HEK293 (cell line): ENCODE results near the gene ANXA2.

Experiments
- ZNF174 ChIP-seq: fragments of 450-650 bp; formaldehyde crosslinking; IDR thresholded peaks from 2 replicates; pipeline ENCODE4 v1.5.0; 2017; ENCODE audit warnings: missing biosample characterization, mild to moderate bottlenecking, missing genetic modification characterization
- TF ChIP-seq, protein P1 (sequence below): fragments of 450-650 bp; formaldehyde crosslinking; IDR thresholded peaks from 2 replicates; pipeline ENCODE4 v1.5.1; 2016; ENCODE audit warnings: missing biosample characterization, missing genetic modification characterization
- TF ChIP-seq, protein P2 (sequence below): fragments of 450-650 bp; formaldehyde crosslinking; IDR thresholded peaks from 2 replicates; pipeline ENCODE4 v1.5.1; 2016; ENCODE audit warnings: missing biosample characterization, missing genetic modification characterization

GRCh38 chr15:60347480-60348049 is 50.2 kb downstream of the ANXA2 start:
- TF ChIP-seq, protein P1, sequence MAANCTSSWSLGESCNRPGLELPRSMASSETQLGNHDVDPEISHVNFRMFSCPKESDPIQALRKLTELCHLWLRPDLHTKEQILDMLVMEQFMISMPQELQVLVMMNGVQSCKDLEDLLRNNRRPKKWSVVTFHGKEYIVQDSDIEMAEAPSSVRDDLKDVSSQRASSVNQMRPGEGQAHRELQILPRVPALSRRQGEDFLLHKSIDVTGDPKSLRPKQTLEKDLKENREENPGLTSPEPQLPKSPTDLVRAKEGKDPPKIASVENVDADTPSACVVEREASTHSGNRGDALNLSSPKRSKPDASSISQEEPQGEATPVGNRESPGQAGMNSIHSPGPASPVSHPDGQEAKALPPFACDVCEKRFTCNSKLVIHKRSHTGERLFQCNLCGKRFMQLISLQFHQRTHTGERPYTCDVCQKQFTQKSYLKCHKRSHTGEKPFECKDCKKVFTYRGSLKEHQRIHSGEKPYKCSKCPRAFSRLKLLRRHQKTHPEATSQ, result no peak
- TF ChIP-seq, protein P2, sequence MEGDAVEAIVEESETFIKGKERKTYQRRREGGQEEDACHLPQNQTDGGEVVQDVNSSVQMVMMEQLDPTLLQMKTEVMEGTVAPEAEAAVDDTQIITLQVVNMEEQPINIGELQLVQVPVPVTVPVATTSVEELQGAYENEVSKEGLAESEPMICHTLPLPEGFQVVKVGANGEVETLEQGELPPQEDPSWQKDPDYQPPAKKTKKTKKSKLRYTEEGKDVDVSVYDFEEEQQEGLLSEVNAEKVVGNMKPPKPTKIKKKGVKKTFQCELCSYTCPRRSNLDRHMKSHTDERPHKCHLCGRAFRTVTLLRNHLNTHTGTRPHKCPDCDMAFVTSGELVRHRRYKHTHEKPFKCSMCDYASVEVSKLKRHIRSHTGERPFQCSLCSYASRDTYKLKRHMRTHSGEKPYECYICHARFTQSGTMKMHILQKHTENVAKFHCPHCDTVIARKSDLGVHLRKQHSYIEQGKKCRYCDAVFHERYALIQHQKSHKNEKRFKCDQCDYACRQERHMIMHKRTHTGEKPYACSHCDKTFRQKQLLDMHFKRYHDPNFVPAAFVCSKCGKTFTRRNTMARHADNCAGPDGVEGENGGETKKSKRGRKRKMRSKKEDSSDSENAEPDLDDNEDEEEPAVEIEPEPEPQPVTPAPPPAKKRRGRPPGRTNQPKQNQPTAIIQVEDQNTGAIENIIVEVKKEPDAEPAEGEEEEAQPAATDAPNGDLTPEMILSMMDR (tag by site-specific recombination), result no peak
- TF ChIP-seq ZNF174, result no peak
